ENCODE results near the gene PTCSC3. TPM values are rescaled to one million over a fixed set of nuclear protein-coding genes. Genes with fewer than 3 reads are reported as not detected.

The PTCSC3 gene
- total RNA-seq, 1 experiment from 2014 or later = not detected

- intact Hi-C loops (cut with micrococcal nuclease; ENCODE audit: unreplicated experiment) = loop anchor here (10.0 kb wide), 1 partner anchor 258 kb away; no protein-coding TSS in a partner anchor
- Mint-ChIP-seq H3K27ac (ENCODE audit: unreplicated experiment) (no peak overlapping the region), H3K4me3 (ENCODE audit: low read depth, unreplicated experiment) (no peak overlapping the region), H3K27me3 (ENCODE audit: unreplicated experiment) (no peaks in the 10 kb centered on the region), H3K36me3 (ENCODE audit: insufficient read depth, unreplicated experiment) (no peaks in the 10 kb centered on the region), H3K4me1 (ENCODE audit: low read depth, unreplicated experiment) (peaks cover 15% of the 10 kb centered on the region), H3K9me3 (ENCODE audit: low read depth, unreplicated experiment) (no peaks in the 10 kb centered on the region)
- CTCF ChIA-PET = no interaction called here
- no TSS peak for BruUV-seq (replicated peaks)
- TF ChIP-seq, protein P1, sequence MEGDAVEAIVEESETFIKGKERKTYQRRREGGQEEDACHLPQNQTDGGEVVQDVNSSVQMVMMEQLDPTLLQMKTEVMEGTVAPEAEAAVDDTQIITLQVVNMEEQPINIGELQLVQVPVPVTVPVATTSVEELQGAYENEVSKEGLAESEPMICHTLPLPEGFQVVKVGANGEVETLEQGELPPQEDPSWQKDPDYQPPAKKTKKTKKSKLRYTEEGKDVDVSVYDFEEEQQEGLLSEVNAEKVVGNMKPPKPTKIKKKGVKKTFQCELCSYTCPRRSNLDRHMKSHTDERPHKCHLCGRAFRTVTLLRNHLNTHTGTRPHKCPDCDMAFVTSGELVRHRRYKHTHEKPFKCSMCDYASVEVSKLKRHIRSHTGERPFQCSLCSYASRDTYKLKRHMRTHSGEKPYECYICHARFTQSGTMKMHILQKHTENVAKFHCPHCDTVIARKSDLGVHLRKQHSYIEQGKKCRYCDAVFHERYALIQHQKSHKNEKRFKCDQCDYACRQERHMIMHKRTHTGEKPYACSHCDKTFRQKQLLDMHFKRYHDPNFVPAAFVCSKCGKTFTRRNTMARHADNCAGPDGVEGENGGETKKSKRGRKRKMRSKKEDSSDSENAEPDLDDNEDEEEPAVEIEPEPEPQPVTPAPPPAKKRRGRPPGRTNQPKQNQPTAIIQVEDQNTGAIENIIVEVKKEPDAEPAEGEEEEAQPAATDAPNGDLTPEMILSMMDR (IDR thresholded peaks at IDR 0.05; ENCODE audit: unreplicated experiment) = no peak
- DNase-seq = no peak
These were observed 36.1 kb upstream of the PTCSC3 start for GRCh38 chr14:36212577-36212976.

DNA sequence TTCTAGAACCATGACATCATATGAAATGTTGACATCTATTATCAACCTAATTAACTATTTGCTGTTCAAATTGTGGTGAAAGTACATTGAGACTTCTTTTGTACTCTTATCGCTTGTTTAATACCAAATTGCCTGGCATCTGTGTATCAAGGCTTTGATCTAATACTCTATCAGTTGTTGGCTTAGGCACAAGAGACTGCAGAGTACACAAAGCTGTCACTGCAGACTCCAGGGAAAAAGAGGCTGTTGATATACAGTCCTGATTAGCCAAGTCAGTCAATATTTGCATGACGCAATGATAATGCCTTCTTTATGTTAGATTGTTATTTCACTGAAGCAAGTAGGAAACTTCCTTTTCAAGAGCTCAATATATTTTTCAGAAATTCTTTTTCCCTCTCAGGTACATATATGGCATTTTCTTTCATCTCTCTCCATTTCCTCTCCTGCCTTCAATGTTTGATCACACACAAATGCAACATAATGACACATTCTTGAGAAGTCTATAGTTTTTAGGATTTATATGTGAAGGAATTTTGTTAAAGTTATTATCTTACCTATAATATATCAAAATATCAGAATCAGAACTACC, 32.3 kb upstream of the PTCSC3 start:
- TF ChIP-seq, protein P1 (IDR thresholded peaks at IDR 0.05; ENCODE audit: unreplicated experiment) = no peak
- CTCF ChIA-PET = no interaction called here
- H3K36me3 Mint-ChIP-seq (ENCODE audit: insufficient read depth, unreplicated experiment) = no peaks in the 10 kb centered on the region
- intact Hi-C loops (cut with micrococcal nuclease; ENCODE audit: unreplicated experiment) = loop anchor here (5.0 kb wide), 3 partner anchors 109 to 349 kb away; no protein-coding TSS in a partner anchor
- no TSS peak for BruUV-seq (replicated peaks)
- H3K4me3 Mint-ChIP-seq (ENCODE audit: low read depth, unreplicated experiment) = no peak overlapping the region
- no peak overlapping the region for H3K27ac Mint-ChIP-seq (ENCODE audit: unreplicated experiment)
- H3K4me1 Mint-ChIP-seq (ENCODE audit: low read depth, unreplicated experiment) = no peaks in the 10 kb centered on the region
- DNase-seq = no peak
- no peaks in the 10 kb centered on the region for H3K27me3 Mint-ChIP-seq (ENCODE audit: unreplicated experiment)
- no peaks in the 10 kb centered on the region for H3K9me3 Mint-ChIP-seq (ENCODE audit: low read depth, unreplicated experiment)

GRCh38 chr14:36207500-36207899, 31.0 kb upstream of the PTCSC3 start:
- no peak for DNase-seq
- no peaks in the 10 kb centered on the region for H3K36me3 Mint-ChIP-seq (ENCODE audit: insufficient read depth, unreplicated experiment)
- no TSS peak for BruUV-seq (replicated peaks)
- H3K9me3 Mint-ChIP-seq (ENCODE audit: low read depth, unreplicated experiment) = no peaks in the 10 kb centered on the region
- no peaks in the 10 kb centered on the region for H3K27me3 Mint-ChIP-seq (ENCODE audit: unreplicated experiment)
- H3K4me1 Mint-ChIP-seq (ENCODE audit: low read depth, unreplicated experiment) = no peaks in the 10 kb centered on the region
- CTCF ChIA-PET = no interaction called here
- intact Hi-C loops (cut with micrococcal nuclease; ENCODE audit: unreplicated experiment) = loop anchor here (1.0 to 5.0 kb wide), 6 partner anchors 110 to 397 kb away; no protein-coding TSS in a partner anchor
- TF ChIP-seq, protein P1 (IDR thresholded peaks at IDR 0.05; ENCODE audit: unreplicated experiment) = peak; percentile 12
- H3K27ac Mint-ChIP-seq (ENCODE audit: unreplicated experiment) = no peak overlapping the region
- no peak overlapping the region for H3K4me3 Mint-ChIP-seq (ENCODE audit: low read depth, unreplicated experiment)

GRCh38 chr14:36204461-36205073, 28.0 kb upstream of the PTCSC3 start:
- Mint-ChIP-seq H3K9me3 (ENCODE audit: low read depth, unreplicated experiment) (peaks cover 3% of the 10 kb centered on the region), H3K27me3 (ENCODE audit: unreplicated experiment) (peaks cover 3% of the 10 kb centered on the region), H3K36me3 (ENCODE audit: insufficient read depth, unreplicated experiment) (no peaks in the 10 kb centered on the region), H3K27ac (ENCODE audit: unreplicated experiment) (no peak overlapping the region), H3K4me1 (ENCODE audit: low read depth, unreplicated experiment) (no peaks in the 10 kb centered on the region), H3K4me3 (ENCODE audit: low read depth, unreplicated experiment) (no peak overlapping the region)
- no TSS peak for BruUV-seq (replicated peaks)
- intact Hi-C loops (cut with micrococcal nuclease; ENCODE audit: unreplicated experiment) = loop anchor here (5.0 kb wide), 3 partner anchors 113 to 353 kb away; no protein-coding TSS in a partner anchor
- TF ChIP-seq, protein P1 (IDR thresholded peaks at IDR 0.05; ENCODE audit: unreplicated experiment) = no peak
- CTCF ChIA-PET = no interaction called here
- DNase-seq = no peak

Data from Calu3 (cell line).